Mucosa of descending colon (tissue), 3 donors: ENCODE data around the gene PSMB2. TPM values are rescaled to one million over a fixed set of nuclear protein-coding genes. Genes with fewer than 3 reads are reported as not detected.

Experiments used
- ATAC-seq: fragments of 200-7000 bp; cut with Tn5 transposase; one replicate; pipeline ENCODE4 v1.9.1; 2020; ENCODE audit warnings: mild to moderate bottlenecking, moderate library complexity
- DNase-seq, 3 donors: peaks; one replicate each; pipeline ENCODE4 v3.0.0-alpha.2; 2020
- H3K36me3 ChIP-seq: fragments of 200-600 bp; one replicate; pipeline ENCODE4 v1.8.0; 2021; ENCODE audit warnings: low read depth, mild to moderate bottlenecking
- H3K4me1 ChIP-seq: fragments of 200-600 bp; one replicate; pipeline ENCODE4 v1.8.0; 2021; ENCODE audit warnings: low read depth, mild to moderate bottlenecking
- H3K4me3 ChIP-seq: fragments of 200-600 bp; one replicate; pipeline ENCODE4 v1.8.0; 2021; ENCODE audit warnings: mild to moderate bottlenecking
- H3K9me3 ChIP-seq: fragments of 200-600 bp; one replicate; pipeline ENCODE4 v1.8.0; 2021; ENCODE audit warnings: mild to moderate bottlenecking
- CTCF ChIP-seq: fragments of 200-600 bp; IDR thresholded peaks from one replicate; pipeline ENCODE4 v1.8.0; 2022; ENCODE audit warnings: antibody characterized with exemption, mild to moderate bottlenecking
- intact Hi-C, 2 donors: fragments of 100-400 bp; cut with DNase I in 1 of 2; cut with micrococcal nuclease in 1 of 2; formaldehyde crosslinking; loops; one replicate each; pipeline versions ENCODE4 v1.11.0 to v1.11.1; 2022; cut with DNase I, micrococcal nuclease
- total RNA-seq, 3 donors: library from RNA; stranded (reverse); fragmentation: NEBNext Ultra II Directional in 2 of 3; extraction: Animal tissue kit (Norgen Biotek cat#: 25700) in 2 of 3; gene quantifications; one replicate each; pipeline versions ENCODE4 v1.2.1 to v1.2.4, GENCODE V29; 2021 to 2023
- donor health status: DM: no; HTN: no; CAD: no; lungs with moderate emphysema.
- donor health status: DM: no; HTN: no; CAD: no.
- donor health status: DM: no; HTN: yes; CAD: no.

Gene PSMB2
- total RNA-seq, 3 donors from 2014 or later, result 34.8 to 62.9 (median 39.7) TPM

GRCh38 chr1:35644204-35644603 is 2.9 kb upstream of the PSMB2 start:
- H3K36me3 ChIP-seq, result no peaks in the 10 kb centered on the region
- no peak for TF ChIP-seq CTCF
- no peaks in the 10 kb centered on the region for H3K9me3 ChIP-seq
- no peak for ATAC-seq
- DNase-seq, result no peak
- intact Hi-C loops, result no loop called here
- no peak overlapping the region for H3K4me3 ChIP-seq
- peaks cover 18% of the 10 kb centered on the region for H3K4me1 ChIP-seq

DNA sequence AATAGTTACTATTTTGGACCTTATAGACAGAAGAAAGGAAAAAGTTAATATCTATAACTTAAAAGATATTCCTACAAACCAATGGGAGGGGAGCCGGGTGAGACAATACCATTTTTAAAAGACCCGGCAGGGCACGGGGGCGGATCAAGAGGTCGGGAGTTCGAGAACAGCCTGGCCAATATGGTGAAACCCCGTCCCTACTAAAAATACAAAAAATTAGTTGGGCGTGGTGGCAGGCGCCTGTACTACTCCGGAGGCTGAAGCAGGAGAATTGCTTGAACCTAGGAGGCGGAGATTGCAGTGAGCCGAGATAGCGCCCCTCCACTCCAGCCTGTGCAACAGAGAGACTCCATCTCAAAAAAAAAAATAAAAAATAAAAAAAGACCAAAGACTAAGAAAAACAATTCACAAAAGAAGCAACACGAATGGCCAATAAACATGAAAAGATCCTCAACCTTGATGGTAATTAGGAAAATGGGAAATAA is 1.2 kb upstream of the PSMB2 start:
- H3K9me3 ChIP-seq, result no peaks in the 10 kb centered on the region
- peak overlapping the region; percentile 78 for H3K4me3 ChIP-seq
- H3K36me3 ChIP-seq, result no peaks in the 10 kb centered on the region
- peak in 2 of 3 donors; percentile 15 to 41 for DNase-seq
- no peak for ATAC-seq
- intact Hi-C loops, result no loop called here
- H3K4me1 ChIP-seq, result peaks cover 24% of the 10 kb centered on the region
- no peak for TF ChIP-seq CTCF

DNA sequence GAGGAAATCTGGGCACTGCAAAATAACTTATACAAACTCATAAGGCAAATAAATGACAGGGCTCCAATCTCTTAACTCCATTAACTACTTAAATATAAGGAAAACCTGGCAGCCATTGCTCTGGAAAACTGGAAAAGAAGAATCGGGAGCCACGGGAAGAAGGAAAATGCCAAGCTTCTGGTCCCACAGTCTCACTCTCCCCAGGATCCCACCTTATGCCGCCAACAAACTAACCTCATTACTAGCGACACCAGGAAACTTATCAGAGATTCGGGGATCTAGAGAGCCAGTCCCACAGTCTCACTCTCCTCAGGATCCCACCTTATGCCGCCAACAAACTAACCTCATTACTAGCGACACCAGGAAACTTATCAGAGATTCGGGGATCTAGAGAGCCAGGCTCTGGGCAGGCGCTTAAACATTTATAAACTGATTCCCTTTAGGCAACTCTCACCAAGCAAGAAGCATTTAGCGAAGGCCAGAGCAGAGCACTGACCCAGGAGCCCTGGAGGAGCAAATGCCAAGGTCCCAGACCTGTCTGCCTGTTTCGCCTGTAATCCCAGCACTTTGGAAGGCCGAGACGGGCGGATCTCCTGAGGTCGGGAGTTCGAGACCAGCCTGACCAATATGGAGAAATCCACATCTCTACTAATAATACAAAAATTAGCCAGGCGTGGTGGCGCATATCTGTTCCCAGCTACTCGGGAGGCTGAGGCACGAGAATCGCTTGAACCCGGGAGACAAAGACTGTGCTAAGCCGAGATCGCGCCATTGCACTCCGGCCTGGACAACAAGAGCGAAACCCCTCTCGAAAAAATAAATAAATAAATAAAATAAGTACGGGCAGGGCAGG is 720 bp downstream of the PSMB2 start:
- intact Hi-C loops, result no loop called here
- Histone ChIP-seq H3K9me3 (no peaks in the 10 kb centered on the region), H3K4me1 (peaks cover 32% of the 10 kb centered on the region), H3K4me3 (peak overlapping the region; percentile 78), H3K36me3 (no peaks in the 10 kb centered on the region)
- no peak for TF ChIP-seq CTCF
- DNase-seq, result peak in 2 of 3 donors; percentile 6 to 37
- ATAC-seq, result no peak

GRCh38 chr1:35637401-35637809 is 3.9 kb downstream of the PSMB2 start:
- H3K36me3 ChIP-seq, result no peaks in the 10 kb centered on the region
- TF ChIP-seq CTCF, result no peak
- no peak for DNase-seq
- peak; percentile 18 for ATAC-seq
- intact Hi-C loops, result no loop called here
- H3K4me3 ChIP-seq, result no peak overlapping the region
- peaks cover 29% of the 10 kb centered on the region for H3K4me1 ChIP-seq
- H3K9me3 ChIP-seq, result no peaks in the 10 kb centered on the region

DNA sequence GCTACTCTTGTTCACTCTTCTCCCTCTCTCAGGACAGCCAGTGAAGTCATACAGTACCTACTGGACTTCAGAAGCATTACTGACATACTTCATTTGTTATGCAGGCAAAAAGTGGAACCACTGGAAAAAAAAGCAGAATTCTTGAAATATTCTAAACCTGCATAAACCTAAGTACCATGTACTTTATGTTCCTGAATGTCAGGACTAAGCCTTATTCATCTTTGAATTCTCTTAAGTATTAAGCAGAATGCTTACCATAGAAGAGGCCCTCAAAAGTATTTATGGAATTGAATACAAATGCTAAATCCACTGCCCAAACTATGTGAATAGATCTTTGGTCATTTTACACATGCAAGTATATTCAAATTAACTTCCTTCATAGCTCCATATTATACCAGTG is 7.8 kb downstream of the PSMB2 start:
- Histone ChIP-seq H3K36me3 (peaks cover 3% of the 10 kb centered on the region), H3K9me3 (no peaks in the 10 kb centered on the region), H3K4me1 (peaks cover 14% of the 10 kb centered on the region), H3K4me3 (no peak overlapping the region)
- ATAC-seq (no peak), DNase-seq (no peak)
- intact Hi-C loops, result no loop called here
- TF ChIP-seq CTCF, result no peak
